Measurements from ENCODE around the gene TPPP. TPM values are rescaled to one million over a fixed set of nuclear protein-coding genes. Genes with fewer than 3 reads are reported as not detected.

The TPPP gene
- total RNA-seq, 3 donors from 2014 or later (not counting 1 experiment from before 2014, with no cell fraction given) = 0.24 to 1.3 (median 1.2) TPM

GRCh38 chr5:670396-671270, 22.5 kb downstream of the TPPP start:
- Histone ChIP-seq H3K27ac (ENCODE audit: low read length) (no peak overlapping the region), H3K4me3 (ENCODE audit: low read length) (no peak overlapping the region), H3K36me3 (ENCODE audit: control insufficient read depth, insufficient read depth, low read length) (no peaks in the 10 kb centered on the region), H3K4me1 (ENCODE audit: control insufficient read depth, insufficient read depth, low read length) (peaks cover 24% of the 10 kb centered on the region), H3K9me3 (ENCODE audit: control insufficient read depth, insufficient read depth, low read length) (no peaks in the 10 kb centered on the region), H3K27me3 (ENCODE audit: control insufficient read depth, insufficient read depth, low read length) (peaks cover 3% of the 10 kb centered on the region)
- WGBS (ENCODE audit: insufficient coverage) = 76% methylated on average over 33 of the region's 33 CpGs
- intact Hi-C loops (cut with micrococcal nuclease) = no loop called here
- Mint-ChIP-seq H3K36me3 (peaks cover 9% of the 10 kb centered on the region), H3K27me3 (ENCODE audit: low read depth in 2 of 2) (no peaks in the 10 kb centered on the region), H3K9me3 (no peaks in the 10 kb centered on the region), H3K4me3 (no peak overlapping the region), H3K4me1 (peaks cover 10 to 15% of the 10 kb centered on the region in 2 donors), H3K27ac (no peak overlapping the region)
- no peak for TF ChIP-seq CTCF (IDR thresholded peaks at IDR 0.05)
- DNase-seq (no peak), ATAC-seq (no peak)

GRCh38 chr5:669842-670395, 23.2 kb downstream of the TPPP start:
- H3K4me3 ChIP-seq (ENCODE audit: low read length) = no peak overlapping the region
- DNase-seq (no peak), ATAC-seq (no peak)
- H3K9me3 ChIP-seq (ENCODE audit: control insufficient read depth, insufficient read depth, low read length) = no peaks in the 10 kb centered on the region
- no peak overlapping the region for H3K27ac ChIP-seq (ENCODE audit: low read length)
- Mint-ChIP-seq H3K27ac (no peak overlapping the region), H3K27me3 (ENCODE audit: low read depth in 2 of 2) (no peaks in the 10 kb centered on the region), H3K4me3 (no peak overlapping the region), H3K9me3 (no peaks in the 10 kb centered on the region), H3K4me1 (peaks cover 10 to 15% of the 10 kb centered on the region in 2 donors), H3K36me3 (peaks cover 9% of the 10 kb centered on the region)
- no peak for TF ChIP-seq CTCF (IDR thresholded peaks at IDR 0.05)
- peaks cover 24% of the 10 kb centered on the region for H3K4me1 ChIP-seq (ENCODE audit: control insufficient read depth, insufficient read depth, low read length)
- intact Hi-C loops (cut with micrococcal nuclease) = no loop called here
- WGBS (ENCODE audit: insufficient coverage) = 89% methylated on average over 22 of the region's 22 CpGs
- H3K27me3 ChIP-seq (ENCODE audit: control insufficient read depth, insufficient read depth, low read length) = peaks cover 3% of the 10 kb centered on the region
- H3K36me3 ChIP-seq (ENCODE audit: control insufficient read depth, insufficient read depth, low read length) = no peaks in the 10 kb centered on the region

GRCh38 chr5:669111-669841, 23.9 kb downstream of the TPPP start:
- ATAC-seq = peak in 1 of 3 donors; percentile 42
- WGBS (ENCODE audit: insufficient coverage) = 67% methylated on average over 40 of the region's 40 CpGs
- peaks cover 10 to 15% of the 10 kb centered on the region in 2 donors for H3K4me1 Mint-ChIP-seq

More at GRCh38 chr5:669111-669841, 23.9 kb downstream of the TPPP start:
- no peaks in the 10 kb centered on the region for H3K9me3 Mint-ChIP-seq
- intact Hi-C loops (cut with micrococcal nuclease) = no loop called here
- peak; percentile 64 for TF ChIP-seq CTCF (IDR thresholded peaks at IDR 0.05)
- H3K27me3 Mint-ChIP-seq (ENCODE audit: low read depth in 2 of 2) = no peaks in the 10 kb centered on the region
- H3K27ac Mint-ChIP-seq = no peak overlapping the region
- H3K27ac ChIP-seq (ENCODE audit: low read length) = no peak overlapping the region
- peaks cover 9% of the 10 kb centered on the region for H3K36me3 Mint-ChIP-seq
- H3K4me3 Mint-ChIP-seq = no peak overlapping the region
- no peak overlapping the region for H3K4me3 ChIP-seq (ENCODE audit: low read length)
- peak in 1 of 2 donors; percentile 70 for DNase-seq
- H3K4me1 ChIP-seq (ENCODE audit: control insufficient read depth, insufficient read depth, low read length) = peaks cover 24% of the 10 kb centered on the region
- H3K36me3 ChIP-seq (ENCODE audit: control insufficient read depth, insufficient read depth, low read length) = no peaks in the 10 kb centered on the region
- peaks cover 3% of the 10 kb centered on the region for H3K27me3 ChIP-seq (ENCODE audit: control insufficient read depth, insufficient read depth, low read length)
- no peaks in the 10 kb centered on the region for H3K9me3 ChIP-seq (ENCODE audit: control insufficient read depth, insufficient read depth, low read length)
